Type B pancreatic cell (in vitro differentiated cells): ENCODE measurements around the gene FAM50A. TPM values are rescaled to one million over a fixed set of nuclear protein-coding genes. Genes with fewer than 3 reads are reported as not detected.
A peak's percentile ranks its signal among the peaks of the same experiment; 100 is the strongest.

Source experiments
- DNase-seq: peaks from one replicate; pipeline ENCODE4 v3.0.0; 2021; ENCODE audit warnings: mixed read lengths; ENCODE audit not compliant: unreplicated experiment; ENCODE audit errors: extremely low spot score
- H3K27ac Mint-ChIP-seq: 2 replicates; pipeline ENCODE4 v1.8.0; 2021; ENCODE audit warnings: mild to moderate bottlenecking, mixed read lengths
- H3K27me3 Mint-ChIP-seq: 2 replicates; pipeline ENCODE4 v1.8.0; 2021; ENCODE audit warnings: mixed read lengths
- H3K36me3 Mint-ChIP-seq: 2 replicates; pipeline ENCODE4 v1.8.0; 2021; ENCODE audit warnings: mixed read lengths
- H3K4me1 Mint-ChIP-seq: one replicate; pipeline ENCODE4 v1.8.0; 2021; ENCODE audit warnings: mixed read lengths; ENCODE audit not compliant: unreplicated experiment
- H3K4me3 Mint-ChIP-seq: 2 replicates; pipeline ENCODE4 v1.8.0; 2021; ENCODE audit warnings: mild to moderate bottlenecking, mixed read lengths
- H3K9me3 Mint-ChIP-seq: 2 replicates; pipeline ENCODE4 v1.8.0; 2021; ENCODE audit warnings: mixed read lengths
- total RNA-seq: library from RNA; stranded (reverse); gene quantifications from 2 replicates; pipeline ENCODE4 v1.2.1, GENCODE V29; 2021; ENCODE audit warnings: low replicate concordance
- TF ChIP-seq, protein P1 (sequence below): fragments of 200-600 bp; sonication (generic); conservative IDR thresholded peaks from 2 replicates; pipeline ENCODE4 v1.5.0; 2021; ENCODE audit warnings: antibody characterized with exemption, mild to moderate bottlenecking

The FAM50A gene
- total RNA-seq, 1 donor from 2014 or later, result 59.2 TPM

GRCh38 chrX:154450312-154450711, 6.4 kb downstream of the FAM50A start:
- peaks cover 4% of the 10 kb centered on the region for H3K9me3 Mint-ChIP-seq

DNA sequence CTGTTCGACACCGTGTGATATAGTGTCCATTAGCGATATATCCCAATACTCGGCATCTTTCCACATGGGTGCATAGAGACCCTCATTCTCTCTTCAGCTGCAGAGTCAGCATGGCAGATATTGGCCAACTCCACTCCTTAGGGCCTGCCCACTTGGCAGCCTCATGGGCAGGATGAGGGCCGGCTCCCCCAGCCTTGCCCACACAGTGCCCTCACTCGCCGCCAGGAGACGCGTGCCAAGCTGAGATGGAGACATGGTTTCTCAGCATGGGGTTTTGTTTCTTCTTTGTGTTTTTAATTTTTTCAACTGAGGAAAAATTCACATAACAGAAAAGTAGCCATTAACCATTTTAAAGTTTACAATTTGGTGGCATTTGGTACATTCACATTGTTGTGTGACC, 8.9 kb downstream of the FAM50A start:
- H3K9me3 Mint-ChIP-seq, result peaks cover 4% of the 10 kb centered on the region
- no peak overlapping the region for H3K4me3 Mint-ChIP-seq
- peaks cover 5% of the 10 kb centered on the region for H3K36me3 Mint-ChIP-seq
- no peak for DNase-seq
- TF ChIP-seq, protein P1, sequence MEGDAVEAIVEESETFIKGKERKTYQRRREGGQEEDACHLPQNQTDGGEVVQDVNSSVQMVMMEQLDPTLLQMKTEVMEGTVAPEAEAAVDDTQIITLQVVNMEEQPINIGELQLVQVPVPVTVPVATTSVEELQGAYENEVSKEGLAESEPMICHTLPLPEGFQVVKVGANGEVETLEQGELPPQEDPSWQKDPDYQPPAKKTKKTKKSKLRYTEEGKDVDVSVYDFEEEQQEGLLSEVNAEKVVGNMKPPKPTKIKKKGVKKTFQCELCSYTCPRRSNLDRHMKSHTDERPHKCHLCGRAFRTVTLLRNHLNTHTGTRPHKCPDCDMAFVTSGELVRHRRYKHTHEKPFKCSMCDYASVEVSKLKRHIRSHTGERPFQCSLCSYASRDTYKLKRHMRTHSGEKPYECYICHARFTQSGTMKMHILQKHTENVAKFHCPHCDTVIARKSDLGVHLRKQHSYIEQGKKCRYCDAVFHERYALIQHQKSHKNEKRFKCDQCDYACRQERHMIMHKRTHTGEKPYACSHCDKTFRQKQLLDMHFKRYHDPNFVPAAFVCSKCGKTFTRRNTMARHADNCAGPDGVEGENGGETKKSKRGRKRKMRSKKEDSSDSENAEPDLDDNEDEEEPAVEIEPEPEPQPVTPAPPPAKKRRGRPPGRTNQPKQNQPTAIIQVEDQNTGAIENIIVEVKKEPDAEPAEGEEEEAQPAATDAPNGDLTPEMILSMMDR, result no peak
- H3K27ac Mint-ChIP-seq, result no peak overlapping the region
- no peaks in the 10 kb centered on the region for H3K4me1 Mint-ChIP-seq
- H3K27me3 Mint-ChIP-seq, result no peaks in the 10 kb centered on the region

More at GRCh38 chrX:154450312-154450711, 6.4 kb downstream of the FAM50A start:
- Mint-ChIP-seq H3K27me3 (no peaks in the 10 kb centered on the region), H3K36me3 (no peaks in the 10 kb centered on the region), H3K4me3 (no peak overlapping the region), H3K4me1 (no peaks in the 10 kb centered on the region), H3K27ac (no peak overlapping the region)
- no peak for DNase-seq
- TF ChIP-seq, protein P1, result no peak

- peak overlapping the region; percentile 90 for H3K4me3 Mint-ChIP-seq
- TF ChIP-seq, protein P1, result no peak
- no peaks in the 10 kb centered on the region for H3K27me3 Mint-ChIP-seq
- H3K27ac Mint-ChIP-seq, result peak overlapping the region; percentile 97
- peaks cover 4% of the 10 kb centered on the region for H3K9me3 Mint-ChIP-seq
- no peaks in the 10 kb centered on the region for H3K4me1 Mint-ChIP-seq
- DNase-seq, result no peak
- peaks cover 5% of the 10 kb centered on the region for H3K36me3 Mint-ChIP-seq
Measured at GRCh38 chrX:154457491-154458115, 13.7 kb downstream of the FAM50A start.

GRCh38 chrX:154458116-154458953, 14.4 kb downstream of the FAM50A start, which contains the start of gene PLXNA3:
Gene PLXNA3 (plus strand): TSS chrX:154458281. CDS start chrX:154460184, 1,903 bp downstream.
- peaks cover 4% of the 10 kb centered on the region for H3K9me3 Mint-ChIP-seq
- no peak for DNase-seq
- TF ChIP-seq, protein P1, result no peak
- peak within 1 kb of the TSS; percentile 97 for H3K27ac Mint-ChIP-seq
- H3K4me1 Mint-ChIP-seq, result no peaks in the 10 kb centered on the region
- H3K36me3 Mint-ChIP-seq, result peaks cover 5% of the 10 kb centered on the region
- no peaks in the 10 kb centered on the region for H3K27me3 Mint-ChIP-seq
- peak within 1 kb of the TSS; percentile 90 for H3K4me3 Mint-ChIP-seq

- H3K4me1 Mint-ChIP-seq, result no peaks in the 10 kb centered on the region
- DNase-seq, result no peak
- peaks cover 5% of the 10 kb centered on the region for H3K36me3 Mint-ChIP-seq
- peak overlapping the region; percentile 55 for H3K27ac Mint-ChIP-seq
- H3K4me3 Mint-ChIP-seq, result peak overlapping the region; percentile 88
- TF ChIP-seq, protein P1, result no peak
- H3K27me3 Mint-ChIP-seq, result no peaks in the 10 kb centered on the region
- H3K9me3 Mint-ChIP-seq, result peaks cover 4% of the 10 kb centered on the region
Measured at GRCh38 chrX:154458954-154459778, 15.2 kb downstream of the FAM50A start.
